ENCODE measurements around the gene GDAP2.

DNA sequence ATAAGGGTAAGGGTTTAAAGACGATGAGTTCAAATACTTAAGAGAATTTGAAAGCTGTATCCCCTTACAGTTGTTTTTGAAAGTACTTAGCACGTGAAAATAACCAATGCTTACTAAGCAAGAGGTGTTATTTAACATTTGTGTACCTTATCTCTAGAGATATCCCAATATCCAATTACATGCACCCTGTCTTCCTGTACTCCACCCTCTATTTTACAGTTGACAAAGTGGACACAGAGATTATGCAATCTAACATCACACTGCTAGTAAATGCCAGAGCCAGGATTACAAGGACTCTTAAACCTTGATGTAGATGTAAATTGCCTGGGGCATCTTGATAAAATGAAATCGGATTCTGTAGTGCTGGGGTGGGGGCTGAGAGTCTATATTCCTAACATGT lies 72.0 kb downstream of the GDAP2 start:
- TF ChIP-seq MYC (IDR thresholded peaks at IDR 0.05; ENCODE audit: low read depth, low read length) (no peak), POLR2A (IDR thresholded peaks at IDR 0.05; ENCODE audit: extremely low read depth, insufficient read length) (no peak)

Measured in NB4 (cell line).